NCI-H524 treated with DMSO at 0.1 percent for 48 hours (cell line): ENCODE data around the gene CDK7.
"Not testable (repeated sequence)": the region's sequence is repeated elsewhere in the genome, so short reads cannot be mapped to it uniquely, and the experiment has no call there.

Experiments
- DNase-seq: peaks from one replicate; lab custom pipeline; 2025; lab: John Stamatoyannopoulos, UW

Gene CDK7

DNA sequence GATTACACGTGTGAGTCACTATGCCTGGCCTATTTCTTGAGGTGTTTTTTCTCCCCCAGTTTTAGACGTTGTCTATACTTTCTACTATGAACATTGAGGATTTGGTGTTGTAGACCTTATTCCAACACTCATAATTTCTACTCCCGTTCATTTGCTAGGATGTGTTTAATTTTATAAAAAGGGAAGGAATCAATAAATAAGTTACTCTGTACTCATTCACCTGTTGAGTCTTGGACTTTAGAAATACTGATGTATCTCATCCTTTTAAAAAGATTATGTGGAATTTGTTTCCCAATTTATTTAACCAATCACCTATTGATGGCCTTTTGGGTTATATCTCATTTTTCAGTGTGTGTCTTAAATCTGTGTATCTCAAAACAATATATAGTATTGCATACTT lies 3.2 kb downstream of the CDK7 start:
- no peak for DNase-seq

DNA sequence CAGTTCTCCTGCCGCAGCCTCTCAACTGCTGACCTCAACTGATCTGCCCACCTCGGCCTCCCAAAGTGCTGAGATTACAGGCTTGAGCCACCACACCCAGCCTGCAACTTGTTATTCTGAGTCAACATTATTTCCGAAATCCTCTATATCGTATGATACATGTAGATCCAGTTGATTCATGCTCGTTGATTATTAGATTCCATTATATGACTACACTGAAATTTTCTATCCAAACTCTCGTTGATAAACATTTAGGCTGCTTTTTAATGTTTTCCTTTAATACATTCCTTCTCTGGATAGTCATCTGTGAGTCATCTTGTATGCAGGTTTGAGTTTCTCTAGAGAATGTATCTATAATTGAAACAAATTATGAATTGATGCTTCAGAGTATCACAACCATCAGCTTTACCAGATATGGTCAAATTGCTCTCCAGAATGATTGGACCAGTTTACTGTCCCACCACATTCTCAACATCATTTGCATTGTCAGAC lies 4.1 kb downstream of the CDK7 start:
- DNase-seq, result no peak

DNA sequence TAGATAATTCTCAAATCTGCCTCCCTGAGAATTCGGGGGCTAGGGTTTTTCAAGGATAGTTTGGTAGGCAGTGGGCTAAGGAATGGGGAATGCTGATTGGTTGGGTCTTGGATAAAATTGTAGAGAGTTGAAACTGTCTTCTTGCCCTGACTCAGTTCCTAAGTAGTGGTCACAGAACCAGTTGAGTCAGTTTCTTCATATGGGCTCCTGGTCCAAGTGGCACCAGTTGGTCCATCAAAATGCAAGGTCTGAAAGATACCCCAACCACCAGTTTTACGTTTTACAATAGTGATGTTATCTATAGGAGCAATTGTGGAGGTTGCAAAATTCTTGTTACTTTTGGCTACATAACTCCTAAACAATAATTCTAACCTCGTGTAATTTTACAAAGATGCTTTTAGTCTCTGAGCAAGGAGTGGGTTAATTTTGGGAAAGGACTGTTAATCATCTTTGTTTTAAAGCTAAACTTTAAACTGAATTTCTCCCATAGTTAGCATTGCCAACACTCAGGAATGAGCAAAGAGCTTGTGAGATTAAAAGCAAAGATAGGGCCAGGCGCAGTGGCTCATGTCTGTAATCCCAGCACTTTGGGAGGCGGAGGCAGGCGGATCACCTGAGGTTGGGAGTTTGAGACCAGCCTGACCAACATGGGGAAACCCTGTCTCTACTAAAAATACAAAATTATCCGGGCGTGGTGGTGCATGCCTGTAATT lies 7.7 kb downstream of the CDK7 start:
- no peak for DNase-seq

DNA sequence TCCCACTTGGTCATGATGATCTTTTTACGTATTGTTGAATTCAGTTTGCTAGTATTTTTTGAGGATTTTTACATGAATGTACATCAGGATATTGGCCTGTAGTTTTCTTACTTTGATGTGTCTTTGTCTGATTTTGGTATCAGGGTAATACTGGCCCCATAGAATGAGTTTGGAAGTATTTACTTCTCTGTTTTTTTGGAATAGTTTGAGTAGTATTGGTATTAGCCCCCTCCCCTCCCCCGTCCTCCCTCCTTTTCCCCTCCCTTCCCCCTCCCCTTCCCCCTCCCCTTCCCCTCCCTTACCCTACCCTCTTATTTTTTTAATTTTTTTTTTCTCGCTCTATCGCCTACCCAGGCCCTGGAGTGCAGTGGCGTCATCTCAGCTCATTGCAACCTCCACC lies 10.3 kb downstream of the CDK7 start:
- no peak for DNase-seq

DNA sequence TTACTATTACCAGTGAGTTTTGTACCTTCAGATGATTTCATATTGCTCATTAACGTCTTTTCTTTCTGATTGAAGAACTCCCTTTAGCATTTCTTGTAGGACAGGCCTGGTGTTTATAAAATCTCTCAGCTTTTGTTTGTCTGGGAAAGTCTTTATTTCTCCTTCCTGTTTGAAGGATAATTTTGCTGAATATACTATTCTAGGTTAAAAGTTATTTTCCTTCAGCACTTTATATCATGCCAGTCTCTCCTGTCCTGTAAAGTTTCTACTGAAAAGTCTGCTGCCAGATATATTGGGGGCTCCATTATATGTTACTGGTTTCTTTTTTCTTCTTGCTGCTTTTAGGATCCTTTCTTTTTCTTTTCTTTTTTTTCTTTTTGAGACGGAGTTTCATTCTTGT lies 13.3 kb downstream of the CDK7 start:
- no peak for DNase-seq

DNA sequence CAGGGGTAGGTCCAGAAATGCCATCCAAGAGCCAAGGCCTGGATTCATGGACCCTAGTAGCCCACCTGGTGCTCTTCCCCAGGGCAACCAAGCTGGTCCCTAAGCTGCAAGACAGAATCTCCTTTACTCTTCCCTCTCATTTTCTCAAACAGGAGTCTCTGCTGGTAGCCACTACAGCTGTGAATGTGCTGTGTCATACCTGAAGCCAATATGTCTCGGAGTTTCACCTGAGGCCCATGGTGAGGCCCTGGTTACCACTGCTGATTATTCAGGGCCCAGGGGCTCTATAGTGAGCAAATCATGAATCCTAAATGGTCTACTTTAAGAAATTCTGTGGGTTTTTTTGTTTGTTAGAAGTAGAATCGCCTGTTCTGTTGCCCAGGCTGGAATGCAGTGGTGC lies 15.9 kb downstream of the CDK7 start:
- DNase-seq, result no peak

DNA sequence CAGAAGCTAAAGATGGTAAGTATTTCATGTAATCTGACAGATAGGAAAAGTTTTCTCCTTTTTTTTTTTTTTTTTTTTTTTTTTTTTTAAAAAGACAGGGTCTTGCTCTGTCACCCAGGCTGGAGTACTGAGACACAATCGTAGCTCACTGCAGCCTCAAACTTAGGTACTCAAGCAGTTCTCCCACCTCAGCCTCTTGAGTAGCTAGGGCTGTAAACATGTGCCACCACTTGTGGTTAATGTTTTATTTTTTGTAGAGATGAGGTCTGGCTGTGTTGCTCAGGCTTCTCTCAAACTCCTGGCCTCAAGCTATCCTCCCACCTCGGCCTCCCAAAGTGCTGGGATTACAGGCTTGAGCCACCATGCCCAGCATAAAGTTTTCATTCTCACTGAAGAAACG lies 17.8 kb downstream of the CDK7 start:
- no peak for DNase-seq

DNA sequence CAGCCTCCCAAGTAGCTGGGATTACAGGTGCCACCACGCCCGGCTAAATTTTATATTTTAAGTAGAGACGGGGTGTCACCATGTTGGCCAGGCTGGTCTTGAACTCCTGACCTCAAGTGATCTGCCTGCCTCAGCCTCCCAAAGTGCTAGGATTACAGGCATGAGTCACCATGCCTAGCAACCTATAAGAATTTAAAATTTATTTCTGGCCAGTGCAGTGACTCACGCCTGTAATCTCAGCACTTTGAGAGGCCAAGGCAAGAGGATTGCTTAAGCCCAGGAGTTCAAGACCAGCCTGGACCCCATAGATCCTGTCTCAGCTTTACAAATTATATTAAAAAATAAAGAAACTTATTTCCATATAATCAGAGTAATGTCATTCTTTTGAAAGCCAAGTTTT lies 21.3 kb downstream of the CDK7 start:
- DNase-seq, result not testable (repeated sequence)

DNA sequence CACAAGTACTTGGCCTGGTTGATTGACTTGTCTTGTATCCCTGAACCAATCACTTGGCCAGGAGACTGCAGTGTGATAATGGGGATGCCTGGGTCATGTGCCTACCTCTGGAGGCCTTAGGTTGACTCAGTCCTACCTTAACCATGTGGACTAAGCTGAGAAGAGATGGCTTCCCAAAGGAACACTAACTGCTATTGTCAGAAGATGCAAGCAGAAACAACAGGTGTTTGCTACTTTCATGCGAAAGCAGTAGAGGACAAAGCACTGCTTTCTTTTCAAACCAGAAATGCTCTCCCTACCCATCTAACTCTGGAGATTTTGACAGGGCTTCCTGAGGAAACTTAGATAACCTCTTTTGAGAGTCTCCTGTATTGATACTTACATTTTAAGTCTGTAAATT lies 22.9 kb downstream of the CDK7 start:
- DNase-seq, result no peak

DNA sequence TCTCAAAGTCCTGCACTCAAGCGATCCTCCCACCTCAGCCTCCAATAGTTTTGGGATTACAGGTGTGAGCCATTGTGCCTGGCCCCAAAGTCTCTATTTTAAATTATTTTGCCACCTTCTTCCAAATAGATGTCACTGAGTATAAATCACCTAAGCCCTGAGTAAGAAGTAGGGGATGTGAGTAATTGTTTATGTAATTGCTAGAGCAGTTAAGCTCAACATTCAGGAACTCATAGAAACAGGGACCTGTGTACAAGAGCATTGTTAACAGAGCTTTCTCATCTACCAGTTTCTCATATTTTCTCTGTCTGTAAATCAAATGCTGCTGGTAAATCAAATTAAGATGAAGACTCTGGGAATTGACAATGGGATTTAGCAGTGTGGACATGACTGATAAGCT lies 26.3 kb downstream of the CDK7 start:
- no peak for DNase-seq

DNA sequence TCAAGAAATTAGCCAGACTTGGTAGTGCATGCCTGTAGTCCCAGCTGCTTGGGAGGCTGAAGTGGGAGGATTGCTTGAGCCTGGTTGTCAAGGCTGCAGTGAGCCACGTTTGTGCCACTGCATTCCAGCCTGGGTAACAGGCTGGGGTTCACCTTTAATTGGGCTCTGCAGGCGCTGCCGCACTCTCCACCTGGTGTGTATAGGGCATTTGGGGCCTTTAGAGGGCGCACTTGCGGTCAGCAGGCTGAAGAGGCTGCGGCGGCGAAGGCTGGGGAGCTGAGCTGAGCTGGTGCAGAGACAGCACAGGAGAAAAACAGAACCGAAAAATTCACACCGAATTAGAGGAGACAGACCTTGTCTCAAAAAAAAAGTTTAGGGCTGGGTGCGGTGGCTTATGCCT lies 31.2 kb downstream of the CDK7 start:
- DNase-seq, result no peak

DNA sequence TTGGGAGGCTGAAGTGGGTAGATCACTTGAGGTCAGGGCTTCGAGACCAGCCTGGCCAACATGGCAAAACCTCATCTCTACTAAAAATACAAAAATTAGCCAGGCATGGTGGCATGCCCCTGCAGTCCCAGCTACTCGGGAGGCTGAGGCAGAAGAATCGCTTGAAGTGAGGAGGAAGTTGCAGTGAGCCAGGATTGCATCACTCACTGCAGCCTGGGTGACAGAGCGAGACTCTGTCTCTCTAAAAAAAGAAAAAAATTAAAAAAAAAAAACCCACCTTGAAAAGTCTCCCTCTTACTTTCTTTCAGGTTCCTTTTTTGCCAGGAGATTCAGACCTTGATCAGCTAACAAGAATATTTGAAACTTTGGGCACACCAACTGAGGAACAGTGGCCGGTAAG lies 34.2 kb downstream of the CDK7 start:
- DNase-seq, result no peak

DNA sequence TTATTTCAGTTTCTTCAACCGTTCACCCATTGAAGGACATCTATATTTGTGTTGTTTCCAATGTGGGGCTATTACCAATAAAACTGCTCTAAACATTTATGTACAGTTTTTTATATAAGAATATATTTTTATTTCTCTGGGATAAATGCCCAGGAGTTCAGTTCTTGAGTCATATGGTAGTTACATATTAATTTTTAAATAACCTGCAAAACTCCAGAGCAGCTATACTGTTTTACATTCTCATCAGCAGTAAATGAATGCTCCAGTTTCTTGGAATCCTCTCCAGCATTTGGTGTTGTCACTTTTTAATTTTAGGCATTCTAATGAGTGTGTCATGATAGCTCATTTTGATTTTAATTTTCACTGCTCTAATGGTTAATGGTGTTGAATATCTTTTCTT lies 36.2 kb downstream of the CDK7 start:
- DNase-seq, result no peak

DNA sequence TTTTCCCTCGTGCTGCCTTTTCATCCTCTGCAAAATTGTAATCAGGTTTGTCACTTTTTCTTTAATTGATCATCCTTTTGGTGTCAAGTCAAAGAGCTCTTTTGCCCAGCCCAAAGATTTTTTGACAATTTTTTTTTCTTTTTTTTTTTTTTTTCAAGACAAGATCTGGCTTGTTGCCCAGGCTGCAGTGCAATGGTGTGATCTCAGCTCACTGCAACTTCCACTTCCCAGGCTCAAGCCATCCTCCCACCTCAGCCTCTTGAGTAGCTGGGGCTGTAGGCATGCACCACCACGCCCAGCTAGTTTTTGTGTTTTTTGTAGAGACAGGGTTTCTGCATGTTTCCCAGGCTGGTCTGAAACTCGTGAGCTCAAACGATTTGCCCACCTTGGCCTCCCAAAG lies 36.7 kb downstream of the CDK7 start:
- no peak for DNase-seq

DNA sequence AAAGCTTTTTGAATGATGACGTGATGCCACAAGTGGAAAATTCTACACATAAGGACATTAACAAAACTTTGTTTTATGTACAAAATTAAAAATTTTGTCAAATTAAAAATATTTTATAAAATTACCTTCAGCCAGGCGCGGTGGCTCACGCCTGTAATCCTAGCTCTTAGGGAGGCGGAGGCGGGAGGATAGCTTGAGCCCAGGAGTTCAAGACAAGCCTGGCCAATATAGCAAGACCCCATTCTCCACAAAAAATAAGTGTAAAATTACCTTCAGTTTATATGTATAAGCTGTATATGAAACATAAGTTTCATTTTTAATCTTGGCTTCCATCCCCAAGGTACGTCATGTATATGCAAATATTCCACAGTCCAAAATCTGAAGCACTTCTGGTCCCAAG lies 40.9 kb downstream of the CDK7 start:
- DNase-seq, result no peak

DNA sequence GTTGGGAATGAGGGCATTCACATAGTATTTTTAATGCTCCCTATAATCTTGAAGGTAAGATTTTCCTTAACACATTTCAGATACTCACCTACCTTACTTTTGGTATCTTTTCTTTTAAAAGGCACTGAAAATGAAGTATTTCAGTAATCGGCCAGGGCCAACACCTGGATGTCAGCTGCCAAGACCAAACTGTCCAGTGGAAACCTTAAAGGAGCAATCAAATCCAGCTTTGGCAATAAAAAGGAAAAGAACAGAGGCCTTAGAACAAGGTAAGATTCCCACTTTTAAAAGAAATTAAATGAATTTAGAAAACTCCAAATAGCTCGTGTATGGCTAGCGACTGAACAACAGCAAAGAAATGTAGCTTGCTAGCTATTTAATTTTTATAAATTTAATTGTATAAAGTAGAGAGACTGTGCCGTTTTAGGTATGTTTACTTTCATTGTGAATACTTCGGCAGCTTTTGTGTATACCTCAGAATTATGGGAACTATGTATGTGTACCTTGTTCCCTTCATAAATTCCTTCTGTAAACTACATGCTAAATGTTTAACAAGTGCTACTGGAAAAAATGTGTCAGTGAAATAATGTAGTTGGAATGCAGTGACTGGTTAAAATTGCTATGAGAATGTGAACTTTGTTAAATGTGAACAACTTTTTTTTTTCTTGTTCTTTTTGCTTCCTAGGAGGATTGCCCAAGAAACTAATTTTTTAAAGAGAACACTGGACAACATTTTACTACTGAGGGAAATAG lies 41.9 kb downstream of the CDK7 start:
- DNase-seq, result no peak

DNA sequence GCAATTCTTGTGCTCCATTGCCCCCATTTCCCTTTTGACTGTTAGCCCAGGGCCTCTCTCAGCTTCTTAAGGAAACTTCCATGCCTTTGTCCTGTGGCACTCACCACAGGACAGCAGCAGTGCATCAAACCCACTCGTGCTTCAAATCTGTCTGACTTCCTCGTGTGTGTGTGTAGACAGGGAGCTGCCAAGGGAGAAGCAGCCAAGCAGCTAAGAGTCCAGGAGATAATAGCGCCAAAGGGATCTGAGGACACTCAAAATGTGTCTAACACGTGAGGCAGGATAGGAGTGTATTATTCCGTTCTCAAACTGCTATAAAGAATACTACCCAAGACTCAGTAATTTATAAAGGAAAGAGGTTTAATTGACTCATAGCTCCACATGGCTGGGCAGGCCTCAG lies 44.8 kb downstream of the CDK7 start:
- DNase-seq, result no peak

DNA sequence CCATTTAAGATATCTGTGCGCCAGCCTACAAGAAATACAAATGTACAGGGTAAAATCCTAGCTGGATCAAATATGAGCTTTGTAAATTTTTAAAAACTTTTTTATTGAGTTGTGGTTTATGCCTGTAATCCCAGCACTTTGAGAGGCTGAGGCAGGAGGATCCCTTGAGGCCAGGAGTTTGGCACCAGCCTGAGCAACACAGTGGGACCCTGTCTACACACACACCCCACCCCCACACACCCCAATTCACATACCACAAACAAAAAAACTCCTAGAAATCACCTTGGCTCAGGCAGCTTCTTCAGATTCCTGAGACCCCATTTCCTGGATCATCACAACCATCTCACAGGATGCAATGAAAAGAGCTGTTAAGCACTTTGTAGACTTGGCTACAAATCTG lies 46.4 kb downstream of the CDK7 start:
- DNase-seq, result no peak

DNA sequence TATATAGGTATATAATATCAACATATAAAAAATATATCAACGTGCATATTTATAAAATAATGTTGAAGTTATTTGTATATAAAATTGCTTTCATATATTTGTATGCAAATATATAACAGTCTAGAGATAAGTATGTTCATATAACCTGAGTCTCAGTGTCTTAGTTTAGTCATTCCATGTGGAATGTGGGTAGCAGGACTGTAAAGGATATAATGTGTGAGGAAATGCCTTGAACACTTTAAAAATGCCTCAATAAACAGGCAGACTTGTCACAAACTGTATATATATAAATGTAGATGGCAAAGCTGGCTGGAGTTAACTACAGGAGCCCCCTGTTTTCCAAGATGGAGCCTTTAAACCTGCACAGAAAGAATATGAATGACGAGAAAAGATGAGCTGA lies 49.5 kb downstream of the CDK7 start:
- no peak for DNase-seq

DNA sequence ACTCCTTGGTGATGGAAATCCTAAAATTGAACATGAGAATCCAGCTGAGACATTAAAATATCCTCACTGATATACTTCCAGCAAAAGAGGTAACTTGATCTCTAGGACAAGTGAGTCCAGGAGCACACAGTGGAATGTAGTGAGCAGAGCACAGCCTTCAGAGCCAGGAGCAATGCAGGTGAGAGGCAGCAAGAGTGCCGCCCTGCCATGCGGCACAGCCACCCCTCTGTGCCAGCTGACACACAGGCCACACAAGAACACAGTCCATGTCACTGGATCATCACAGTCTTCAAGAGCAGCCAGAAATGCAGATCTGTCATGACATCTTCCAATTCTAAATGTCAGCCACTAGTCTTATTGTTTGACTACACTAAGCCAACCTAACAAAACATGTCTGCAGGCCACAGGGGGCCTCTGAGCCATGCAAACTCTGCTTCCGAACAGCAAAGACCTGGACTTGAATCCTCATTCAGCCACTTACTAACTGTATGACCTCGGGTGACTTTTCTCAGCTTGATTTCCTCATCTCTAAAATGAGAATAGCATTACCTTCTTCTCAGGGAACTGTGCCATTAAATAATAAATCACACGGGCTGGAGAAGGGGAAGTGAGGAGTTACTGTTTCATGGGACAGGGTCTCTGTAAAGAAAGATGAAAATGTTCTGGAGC lies 50.9 kb downstream of the CDK7 start:
- DNase-seq, result no peak

DNA sequence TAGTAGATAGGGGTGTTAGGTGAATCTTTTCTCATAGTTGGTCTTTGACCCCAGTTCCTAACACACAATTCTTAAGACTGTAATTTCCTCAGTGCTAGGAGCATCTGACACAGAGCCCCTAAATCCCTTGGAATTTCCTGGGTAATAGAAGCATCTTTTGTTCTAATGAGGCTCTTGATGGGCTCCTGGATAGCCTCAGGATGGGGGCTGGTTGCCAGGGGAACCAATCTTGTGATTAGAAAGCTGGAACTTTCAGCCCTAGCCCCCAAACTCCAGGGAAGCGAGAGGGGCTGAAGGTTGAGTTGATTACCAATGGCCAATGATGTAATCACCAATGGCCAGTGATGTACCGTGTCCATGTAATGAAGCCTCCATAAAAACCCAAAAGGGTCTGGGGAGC lies 53.4 kb downstream of the CDK7 start:
- no peak for DNase-seq

DNA sequence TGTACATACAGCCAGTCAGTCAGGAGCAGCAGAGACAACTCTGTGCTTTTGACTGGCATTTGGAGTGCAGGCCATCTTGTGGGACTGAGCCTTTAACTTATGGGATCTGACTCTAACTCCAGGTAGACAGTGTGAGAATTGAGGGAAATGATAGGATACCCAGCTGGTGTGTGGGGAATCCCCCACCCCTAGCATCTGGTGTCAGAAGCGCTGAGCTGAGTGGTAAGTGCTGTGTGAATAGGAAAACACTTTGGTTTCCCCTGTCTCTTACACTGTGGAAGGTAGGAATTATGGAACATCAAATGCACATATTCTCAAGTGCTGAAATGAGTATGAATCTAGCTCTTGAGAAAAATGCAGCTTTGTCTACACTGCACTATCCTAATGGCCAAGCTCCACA lies 54.0 kb downstream of the CDK7 start:
- no peak for DNase-seq

DNA sequence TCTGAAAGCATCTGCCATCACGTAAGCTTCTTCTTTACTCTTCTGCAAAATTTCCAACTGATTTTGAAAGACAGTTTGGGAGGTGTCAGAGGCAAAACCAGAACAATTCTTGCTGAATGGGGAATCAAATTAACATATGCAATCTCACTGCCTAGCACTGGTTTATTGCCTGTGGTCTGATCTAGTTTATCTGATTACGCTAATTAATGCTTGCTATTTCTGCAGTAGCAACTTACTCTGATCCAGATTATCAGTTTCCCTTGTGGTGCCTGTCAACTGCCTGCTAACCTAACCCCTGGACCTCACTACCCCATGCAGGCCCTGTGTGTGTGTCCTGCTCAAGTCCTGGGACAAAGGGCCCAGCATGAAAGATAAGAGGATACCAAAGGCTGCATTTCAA lies 57.6 kb downstream of the CDK7 start:
- no peak for DNase-seq
